Loucy (cell line): ENCODE data around the gene TLL1.

Experiments
- EZH2phosphoT487 ChIP-seq: fragments of 200-600 bp; IDR thresholded peaks from 2 replicates; pipeline ENCODE4 v1.6.1; 2018; ENCODE audit warnings: antibody characterized with exemption, mild to moderate bottlenecking, moderate library complexity, borderline replicate concordance
- TF ChIP-seq, protein P1 (sequence below): fragments of 200-600 bp; sonication (generic); conservative IDR thresholded peaks from 2 replicates; pipeline ENCODE4 v1.5.1; 2014; ENCODE audit warnings: mild to moderate bottlenecking, antibody characterized with exemption, low read length

DNA sequence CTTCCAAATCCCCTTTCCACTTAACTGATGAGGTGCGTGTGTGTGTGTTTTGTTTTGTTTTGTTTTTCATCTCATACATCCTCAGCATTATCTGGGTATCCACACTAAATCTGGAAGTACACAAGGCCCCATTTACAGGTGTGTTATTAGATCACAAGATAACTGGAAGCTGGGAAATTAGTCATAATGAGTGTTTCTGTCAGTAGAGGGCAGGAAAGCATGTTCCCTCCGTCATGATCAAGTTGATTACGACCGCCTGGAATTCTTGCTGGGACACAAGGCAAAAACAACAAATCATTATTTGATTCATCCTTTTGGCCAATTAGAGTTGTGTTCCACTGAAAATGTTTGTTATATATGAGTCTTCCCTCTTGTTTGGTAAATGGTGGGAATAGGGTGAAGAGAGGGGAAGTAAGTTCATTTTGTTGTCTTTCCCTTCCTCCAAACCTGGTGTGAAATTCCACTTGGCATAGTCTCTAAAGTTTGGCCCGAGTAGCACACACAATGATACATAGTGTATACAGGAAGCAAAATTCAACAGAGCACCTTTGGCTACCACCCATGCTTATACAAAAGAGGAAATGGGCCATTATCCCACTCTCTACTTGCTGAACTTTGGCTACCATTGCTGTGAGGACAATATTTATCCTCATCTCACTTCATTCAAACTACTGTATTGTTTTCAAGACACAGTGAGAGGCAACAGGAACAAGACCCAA, 33.3 kb upstream of the TLL1 start:
- TF ChIP-seq, protein P1, sequence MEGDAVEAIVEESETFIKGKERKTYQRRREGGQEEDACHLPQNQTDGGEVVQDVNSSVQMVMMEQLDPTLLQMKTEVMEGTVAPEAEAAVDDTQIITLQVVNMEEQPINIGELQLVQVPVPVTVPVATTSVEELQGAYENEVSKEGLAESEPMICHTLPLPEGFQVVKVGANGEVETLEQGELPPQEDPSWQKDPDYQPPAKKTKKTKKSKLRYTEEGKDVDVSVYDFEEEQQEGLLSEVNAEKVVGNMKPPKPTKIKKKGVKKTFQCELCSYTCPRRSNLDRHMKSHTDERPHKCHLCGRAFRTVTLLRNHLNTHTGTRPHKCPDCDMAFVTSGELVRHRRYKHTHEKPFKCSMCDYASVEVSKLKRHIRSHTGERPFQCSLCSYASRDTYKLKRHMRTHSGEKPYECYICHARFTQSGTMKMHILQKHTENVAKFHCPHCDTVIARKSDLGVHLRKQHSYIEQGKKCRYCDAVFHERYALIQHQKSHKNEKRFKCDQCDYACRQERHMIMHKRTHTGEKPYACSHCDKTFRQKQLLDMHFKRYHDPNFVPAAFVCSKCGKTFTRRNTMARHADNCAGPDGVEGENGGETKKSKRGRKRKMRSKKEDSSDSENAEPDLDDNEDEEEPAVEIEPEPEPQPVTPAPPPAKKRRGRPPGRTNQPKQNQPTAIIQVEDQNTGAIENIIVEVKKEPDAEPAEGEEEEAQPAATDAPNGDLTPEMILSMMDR = no peak
- no peak for TF ChIP-seq EZH2phosphoT487
